Measurements from ENCODE around the gene RXFP3.

Gene RXFP3

GRCh38 chr5:33937017-33937706 is 976 bp downstream of the RXFP3 start:
- Histone ChIP-seq H4K8ac (ENCODE audit: low read depth, low read length) (no peak overlapping the region), H3K4me3 (ENCODE audit: low read length) (no peak overlapping the region)

GRCh38 chr5:33937707-33938506 is 1.7 kb downstream of the RXFP3 start:
- Histone ChIP-seq H3K4ac (ENCODE audit: low read depth, low read length) (no peak overlapping the region), H3K27me3 (ENCODE audit: insufficient read depth, low read length, poor library complexity) (peaks cover 3% of the 10 kb centered on the region)

More at GRCh38 chr5:33937017-33937706, 976 bp downstream of the RXFP3 start:
- Histone ChIP-seq H4K5ac (ENCODE audit: low read length) (no peak overlapping the region), H3K79me2 (ENCODE audit: control insufficient read depth, insufficient read depth, low read length) (no peaks in the 10 kb centered on the region), H3K36me3 (ENCODE audit: control insufficient read depth, insufficient read depth, low read length) (no peaks in the 10 kb centered on the region), H3K27me3 (ENCODE audit: insufficient read depth, low read length, poor library complexity) (peaks cover 3% of the 10 kb centered on the region), H3K79me1 (ENCODE audit: low read length) (no peaks in the 10 kb centered on the region), H2BK120ac (ENCODE audit: low read depth, low read length) (no peak overlapping the region), H3K4ac (ENCODE audit: low read depth, low read length) (no peak overlapping the region), H3K56ac (ENCODE audit: low read length) (no peak overlapping the region), H3K9ac (ENCODE audit: low read length) (no peak overlapping the region), H3K27ac (ENCODE audit: low read depth, low read length) (no peak overlapping the region), H2AK5ac (ENCODE audit: low read length) (no peak overlapping the region), H3K4me2 (ENCODE audit: low read length) (no peak overlapping the region), H2BK15ac (replicated peaks; ENCODE audit: low read depth) (no peak overlapping the region), H2BK5ac (ENCODE audit: low read length) (no peak overlapping the region), H3K23ac (ENCODE audit: low read length) (no peak overlapping the region), H3K4me1 (ENCODE audit: control insufficient read depth, low read depth, low read length) (no peaks in the 10 kb centered on the region), H3K18ac (ENCODE audit: low read length) (no peak overlapping the region)
- no CpG with 5 or more reads among the region's 54 CpGs for WGBS (ENCODE audit: extremely low coverage, insufficient coverage, low lambda C conversion rate)
- no peak for DNase-seq

GRCh38 chr5:33938507-33938796 is 2.3 kb downstream of the RXFP3 start:
- no peak overlapping the region for H3K4me2 ChIP-seq (ENCODE audit: low read length)
- no peak overlapping the region for H4K8ac ChIP-seq (ENCODE audit: low read depth, low read length)
- no peak overlapping the region for H3K18ac ChIP-seq (ENCODE audit: low read length)
- no peak overlapping the region for H2AK5ac ChIP-seq (ENCODE audit: low read length)
- WGBS (ENCODE audit: extremely low coverage, insufficient coverage, low lambda C conversion rate), result no CpG with 5 or more reads among the region's 14 CpGs
- H3K23ac ChIP-seq (ENCODE audit: low read length), result no peak overlapping the region
- H3K27ac ChIP-seq (ENCODE audit: low read depth, low read length), result no peak overlapping the region
- DNase-seq, result no peak
- H3K79me1 ChIP-seq (ENCODE audit: low read length), result no peaks in the 10 kb centered on the region
- H3K4me1 ChIP-seq (ENCODE audit: control insufficient read depth, low read depth, low read length), result no peaks in the 10 kb centered on the region
- no peaks in the 10 kb centered on the region for H3K79me2 ChIP-seq (ENCODE audit: control insufficient read depth, insufficient read depth, low read length)
- no peak overlapping the region for H3K56ac ChIP-seq (ENCODE audit: low read length)
- no peaks in the 10 kb centered on the region for H3K36me3 ChIP-seq (ENCODE audit: control insufficient read depth, insufficient read depth, low read length)
- no peak overlapping the region for H3K4ac ChIP-seq (ENCODE audit: low read depth, low read length)
- peaks cover 3% of the 10 kb centered on the region for H3K27me3 ChIP-seq (ENCODE audit: insufficient read depth, low read length, poor library complexity)
- H3K4me3 ChIP-seq (ENCODE audit: low read length), result no peak overlapping the region
- no peak overlapping the region for H3K9ac ChIP-seq (ENCODE audit: low read length)
- no peak overlapping the region for H2BK5ac ChIP-seq (ENCODE audit: low read length)
- no peak overlapping the region for H2BK120ac ChIP-seq (ENCODE audit: low read depth, low read length)
- H2BK15ac ChIP-seq (replicated peaks; ENCODE audit: low read depth), result no peak overlapping the region
- no peak overlapping the region for H4K5ac ChIP-seq (ENCODE audit: low read length)

More at GRCh38 chr5:33937707-33938506, 1.7 kb downstream of the RXFP3 start:
- no peak overlapping the region for H2BK5ac ChIP-seq (ENCODE audit: low read length)
- no peak overlapping the region for H4K5ac ChIP-seq (ENCODE audit: low read length)
- H3K4me1 ChIP-seq (ENCODE audit: control insufficient read depth, low read depth, low read length), result no peaks in the 10 kb centered on the region
- H3K18ac ChIP-seq (ENCODE audit: low read length), result no peak overlapping the region
- no peak overlapping the region for H2AK5ac ChIP-seq (ENCODE audit: low read length)
- H2BK15ac ChIP-seq (replicated peaks; ENCODE audit: low read depth), result no peak overlapping the region
- H4K8ac ChIP-seq (ENCODE audit: low read depth, low read length), result no peak overlapping the region
- no peaks in the 10 kb centered on the region for H3K36me3 ChIP-seq (ENCODE audit: control insufficient read depth, insufficient read depth, low read length)
- no peaks in the 10 kb centered on the region for H3K79me2 ChIP-seq (ENCODE audit: control insufficient read depth, insufficient read depth, low read length)
- no peak overlapping the region for H3K23ac ChIP-seq (ENCODE audit: low read length)
- H3K4me2 ChIP-seq (ENCODE audit: low read length), result no peak overlapping the region
- no peak overlapping the region for H3K9ac ChIP-seq (ENCODE audit: low read length)
- DNase-seq, result no peak
- H2BK120ac ChIP-seq (ENCODE audit: low read depth, low read length), result no peak overlapping the region
- H3K27ac ChIP-seq (ENCODE audit: low read depth, low read length), result no peak overlapping the region
- H3K4me3 ChIP-seq (ENCODE audit: low read length), result no peak overlapping the region
- no CpG with 5 or more reads among the region's 54 CpGs for WGBS (ENCODE audit: extremely low coverage, insufficient coverage, low lambda C conversion rate)
- H3K56ac ChIP-seq (ENCODE audit: low read length), result no peak overlapping the region
- no peaks in the 10 kb centered on the region for H3K79me1 ChIP-seq (ENCODE audit: low read length)

- no peak overlapping the region for H2BK120ac ChIP-seq (ENCODE audit: low read depth, low read length)
- DNase-seq, result no peak
- H2AK5ac ChIP-seq (ENCODE audit: low read length), result no peak overlapping the region
- no peak overlapping the region for H4K5ac ChIP-seq (ENCODE audit: low read length)
- no peak overlapping the region for H3K4ac ChIP-seq (ENCODE audit: low read depth, low read length)
- WGBS (ENCODE audit: extremely low coverage, insufficient coverage, low lambda C conversion rate), result no CpG with 5 or more reads among the region's 15 CpGs
- no peak overlapping the region for H3K27ac ChIP-seq (ENCODE audit: low read depth, low read length)
- H3K4me2 ChIP-seq (ENCODE audit: low read length), result no peak overlapping the region
- no peak overlapping the region for H2BK5ac ChIP-seq (ENCODE audit: low read length)
- H3K9ac ChIP-seq (ENCODE audit: low read length), result no peak overlapping the region
- no peak overlapping the region for H2BK15ac ChIP-seq (replicated peaks; ENCODE audit: low read depth)
- no peak overlapping the region for H4K8ac ChIP-seq (ENCODE audit: low read depth, low read length)
- H3K27me3 ChIP-seq (ENCODE audit: insufficient read depth, low read length, poor library complexity), result peaks cover 3% of the 10 kb centered on the region
- H3K23ac ChIP-seq (ENCODE audit: low read length), result no peak overlapping the region
- H3K18ac ChIP-seq (ENCODE audit: low read length), result no peak overlapping the region
- H3K56ac ChIP-seq (ENCODE audit: low read length), result no peak overlapping the region
- no peak overlapping the region for H3K4me3 ChIP-seq (ENCODE audit: low read length)
- H3K36me3 ChIP-seq (ENCODE audit: control insufficient read depth, insufficient read depth, low read length), result no peaks in the 10 kb centered on the region
- no peaks in the 10 kb centered on the region for H3K4me1 ChIP-seq (ENCODE audit: control insufficient read depth, low read depth, low read length)
- no peaks in the 10 kb centered on the region for H3K79me2 ChIP-seq (ENCODE audit: control insufficient read depth, insufficient read depth, low read length)
- no peaks in the 10 kb centered on the region for H3K79me1 ChIP-seq (ENCODE audit: low read length)
These were observed 2.7 kb downstream of the RXFP3 start for GRCh38 chr5:33938881-33939280.

- H2BK5ac ChIP-seq (ENCODE audit: low read length), result no peak overlapping the region
- no peak overlapping the region for H3K23ac ChIP-seq (ENCODE audit: low read length)
- H3K79me1 ChIP-seq (ENCODE audit: low read length), result no peaks in the 10 kb centered on the region
- no peak overlapping the region for H3K4me3 ChIP-seq (ENCODE audit: low read length)
- H3K4me1 ChIP-seq (ENCODE audit: control insufficient read depth, low read depth, low read length), result no peaks in the 10 kb centered on the region
- no peak overlapping the region for H4K8ac ChIP-seq (ENCODE audit: low read depth, low read length)
- H2BK15ac ChIP-seq (replicated peaks; ENCODE audit: low read depth), result no peak overlapping the region
- no peak overlapping the region for H3K4me2 ChIP-seq (ENCODE audit: low read length)
- H4K5ac ChIP-seq (ENCODE audit: low read length), result no peak overlapping the region
- H3K4ac ChIP-seq (ENCODE audit: low read depth, low read length), result no peak overlapping the region
- peaks cover 3% of the 10 kb centered on the region for H3K27me3 ChIP-seq (ENCODE audit: insufficient read depth, low read length, poor library complexity)
- no peak overlapping the region for H2AK5ac ChIP-seq (ENCODE audit: low read length)
- no peak overlapping the region for H3K56ac ChIP-seq (ENCODE audit: low read length)
- H3K27ac ChIP-seq (ENCODE audit: low read depth, low read length), result no peak overlapping the region
- no peaks in the 10 kb centered on the region for H3K36me3 ChIP-seq (ENCODE audit: control insufficient read depth, insufficient read depth, low read length)
- H2BK120ac ChIP-seq (ENCODE audit: low read depth, low read length), result no peak overlapping the region
- no peaks in the 10 kb centered on the region for H3K79me2 ChIP-seq (ENCODE audit: control insufficient read depth, insufficient read depth, low read length)
- no peak for DNase-seq
- WGBS (ENCODE audit: extremely low coverage, insufficient coverage, low lambda C conversion rate), result no CpG with 5 or more reads among the region's 8 CpGs
- no peak overlapping the region for H3K18ac ChIP-seq (ENCODE audit: low read length)
- no peak overlapping the region for H3K9ac ChIP-seq (ENCODE audit: low read length)
These were observed 3.5 kb downstream of the RXFP3 start for GRCh38 chr5:33939556-33940262.
